Caco-2 (cell line): Measurements from ENCODE around the gene SPTLC1. TPM values are rescaled to one million over a fixed set of nuclear protein-coding genes. Genes with fewer than 3 reads are reported as not detected.
A peak's percentile ranks its signal among the peaks of the same experiment; 100 is the strongest.

Source experiments
- BruUV-seq: library from RNA; stranded (reverse); fragments of 400-500 nt; replicated peaks from 2 replicates; lab custom pipeline; 2021; lab: Mats Ljungman, UMichigan
- CTCF ChIA-PET: fragments of 300-600 bp; sonication (Branson Sonifier 250); formaldehyde crosslinking; loops from one replicate; lab custom pipeline; 2022; ENCODE audit warnings: antibody characterized with exemption; lab: Charles Lee
- POLR2A ChIA-PET: fragments of 300-600 bp; sonication (Branson Sonifier 250); formaldehyde crosslinking; loops from one replicate; lab custom pipeline; 2022; ENCODE audit warnings: antibody characterized with exemption; lab: Charles Lee
- DNase-seq, 2 experiments: peaks; one replicate each; pipeline versions ENCODE4 v3.0.0 to v3.0.0-alpha.2; 2020 to 2022
- H3K27me3 ChIP-seq: replicated peaks from 2 replicates; pipeline ENCODE4 v1.6.0; 2011; ENCODE audit warnings: low read length; ENCODE audit not compliant: control insufficient read depth, insufficient read depth
- H3K36me3 ChIP-seq: 2 replicates; pipeline ENCODE4 v1.5.1; 2011; ENCODE audit warnings: low read length; ENCODE audit not compliant: control insufficient read depth, insufficient read depth
- H3K4me1 ChIP-seq: fragments of 250-450 bp; sonication (Bioruptor Pico); 2 replicates; pipeline ENCODE4 v1.5.1; 2020; ENCODE audit warnings: mild to moderate bottlenecking
- H3K4me3 ChIP-seq: 2 replicates; pipeline ENCODE4 v1.5.1; 2011; ENCODE audit warnings: low read depth, mild to moderate bottlenecking, control low read depth, low read length
- H3K9me3 ChIP-seq: fragments of 250-450 bp; sonication (Bioruptor Pico); 2 replicates; pipeline ENCODE4 v1.5.1; 2020; ENCODE audit warnings: mild to moderate bottlenecking, moderate library complexity
- H3K27ac Mint-ChIP-seq: one replicate; pipeline ENCODE4 v1.8.0; 2022; ENCODE audit warnings: mixed read lengths; ENCODE audit not compliant: unreplicated experiment
- H3K27me3 Mint-ChIP-seq: one replicate; pipeline ENCODE4 v1.8.0; 2022; ENCODE audit warnings: mixed read lengths; ENCODE audit not compliant: insufficient read depth, unreplicated experiment
- H3K36me3 Mint-ChIP-seq: one replicate; pipeline ENCODE4 v1.8.0; 2022; ENCODE audit warnings: mild to moderate bottlenecking, mixed read lengths; ENCODE audit not compliant: insufficient read depth, unreplicated experiment
- H3K4me1 Mint-ChIP-seq: one replicate; pipeline ENCODE4 v1.8.0; 2022; ENCODE audit warnings: low read depth, mixed read lengths; ENCODE audit not compliant: unreplicated experiment
- H3K4me3 Mint-ChIP-seq: one replicate; pipeline ENCODE4 v1.8.0; 2022; ENCODE audit warnings: mild to moderate bottlenecking, moderate library complexity, mixed read lengths; ENCODE audit not compliant: unreplicated experiment
- H3K9me3 Mint-ChIP-seq: one replicate; pipeline ENCODE4 v1.8.0; 2022; ENCODE audit warnings: mixed read lengths; ENCODE audit not compliant: unreplicated experiment
- CTCF ChIP-seq, 2 experiments: fragments of 200-600 bp in 1 of 2; IDR thresholded peaks; 1 replicate in 1 of 2; 2 replicates in 1 of 2; pipeline versions ENCODE4 v1.5.1 to v1.8.0; 2011 to 2022; ENCODE audit warnings: antibody characterized with exemption in 1 of 2, control low read depth in 1 of 2, inconsistent platforms in 1 of 2, low read depth in 1 of 2, low read length in 1 of 2, mild to moderate bottlenecking in 1 of 2, moderate library complexity in 1 of 2; ENCODE audit not compliant: insufficient read depth in 1 of 2, severe bottlenecking in 1 of 2, unreplicated experiment in 1 of 2
- intact Hi-C: fragments of 100-400 bp; cut with micrococcal nuclease; formaldehyde crosslinking; loops from one replicate; pipeline ENCODE4 v1.10.0; 2022; ENCODE audit not compliant: unreplicated experiment
- total RNA-seq: library from RNA; stranded (reverse); gene quantifications from 2 replicates; pipeline ENCODE4 v1.2.3, GENCODE V29; 2022

SPTLC1 gene
- total RNA-seq, 1 experiment from 2014 or later = 43.6 TPM

GRCh38 chr9:92098638-92099037 lies 16.6 kb downstream of the SPTLC1 start:
- H3K9me3 ChIP-seq = no peaks in the 10 kb centered on the region
- no peaks in the 10 kb centered on the region for H3K27me3 ChIP-seq
- H3K4me3 ChIP-seq = no peak overlapping the region
- Mint-ChIP-seq H3K4me1 (peaks cover 9% of the 10 kb centered on the region), H3K4me3 (peak overlapping the region; percentile 42), H3K36me3 (peaks cover 13% of the 10 kb centered on the region), H3K27me3 (no peaks in the 10 kb centered on the region), H3K27ac (no peak overlapping the region), H3K9me3 (no peaks in the 10 kb centered on the region)
- no peaks in the 10 kb centered on the region for H3K36me3 ChIP-seq
- BruUV-seq = TSS peak; percentile 99
- ChIA-PET CTCF (no interaction called here), POLR2A (no interaction called here)
- H3K4me1 ChIP-seq = peaks cover 9% of the 10 kb centered on the region; the same call in 1 of the 2 replicates
- DNase-seq = no peak
- TF ChIP-seq CTCF (IDR thresholded peaks at IDR 0.05; ENCODE audit: insufficient read depth in 1 of 2, low read depth in 1 of 2, low read length in 1 of 2, severe bottlenecking in 1 of 2, unreplicated experiment in 1 of 2) = no peak
- intact Hi-C loops = no loop called here

- Mint-ChIP-seq H3K9me3 (no peaks in the 10 kb centered on the region), H3K36me3 (peaks cover 13% of the 10 kb centered on the region), H3K4me3 (peak overlapping the region; percentile 42), H3K4me1 (peaks cover 9% of the 10 kb centered on the region), H3K27me3 (no peaks in the 10 kb centered on the region), H3K27ac (no peak overlapping the region)
- no peaks in the 10 kb centered on the region for H3K9me3 ChIP-seq
- H3K4me1 ChIP-seq = peaks cover 9% of the 10 kb centered on the region; the same call in 1 of the 2 replicates
- no TSS peak for BruUV-seq
- POLR2A ChIA-PET = no interaction called here
- H3K27me3 ChIP-seq = no peaks in the 10 kb centered on the region
- DNase-seq = peak; percentile 87 to 96
- TF ChIP-seq CTCF (IDR thresholded peaks at IDR 0.05; ENCODE audit: insufficient read depth in 1 of 2, low read depth in 1 of 2, low read length in 1 of 2, severe bottlenecking in 1 of 2, unreplicated experiment in 1 of 2) = no peak
- H3K4me3 ChIP-seq = no peak overlapping the region
- H3K36me3 ChIP-seq = no peaks in the 10 kb centered on the region
- CTCF ChIA-PET = no interaction called here
- intact Hi-C loops = no loop called here
Measured at GRCh38 chr9:92097997-92098482, 17.2 kb downstream of the SPTLC1 start.

GRCh38 chr9:92095236-92095635 lies 20.0 kb downstream of the SPTLC1 start:
- H3K36me3 ChIP-seq = no peaks in the 10 kb centered on the region
- DNase-seq = no peak
- Mint-ChIP-seq H3K27me3 (no peaks in the 10 kb centered on the region), H3K36me3 (peaks cover 6% of the 10 kb centered on the region), H3K27ac (no peak overlapping the region), H3K4me3 (no peak overlapping the region), H3K4me1 (peaks cover 2% of the 10 kb centered on the region), H3K9me3 (no peaks in the 10 kb centered on the region)
- TF ChIP-seq CTCF (IDR thresholded peaks at IDR 0.05; ENCODE audit: insufficient read depth in 1 of 2, low read depth in 1 of 2, low read length in 1 of 2, severe bottlenecking in 1 of 2, unreplicated experiment in 1 of 2) = no peak
- peaks cover 9% of the 10 kb centered on the region; the same call in 1 of the 2 replicates for H3K4me1 ChIP-seq
- H3K27me3 ChIP-seq = no peaks in the 10 kb centered on the region
- POLR2A ChIA-PET = no interaction called here
- BruUV-seq = no TSS peak
- H3K4me3 ChIP-seq = no peak overlapping the region
- intact Hi-C loops = no loop called here
- CTCF ChIA-PET = no interaction called here
- no peaks in the 10 kb centered on the region for H3K9me3 ChIP-seq
